ENCODE results near the gene HEXB. TPM values are rescaled to one million over a fixed set of nuclear protein-coding genes. Genes with fewer than 3 reads are reported as not detected.

Gene HEXB
- total RNA-seq, 1 experiment from 2014 or later = 84.6 TPM

DNA sequence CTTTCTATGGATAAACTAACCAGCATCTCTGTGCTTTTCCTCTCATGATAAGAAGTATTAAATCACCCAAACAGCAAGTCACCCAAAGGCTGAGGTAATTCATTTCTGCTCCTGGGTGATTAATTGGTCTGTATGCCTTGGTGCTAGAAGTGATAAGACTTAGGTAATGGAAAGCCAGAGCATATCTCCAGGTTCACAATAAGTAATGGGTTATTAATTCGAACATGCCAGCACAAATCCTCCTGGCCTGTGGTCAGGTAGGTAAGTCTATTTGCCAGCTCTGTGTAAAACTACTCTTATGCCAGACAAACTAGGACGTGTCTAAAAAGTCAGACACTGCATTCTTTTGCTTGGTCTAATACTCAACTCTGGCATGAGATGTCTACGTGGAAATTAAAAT, 33.3 kb upstream of the HEXB start:
- Histone ChIP-seq H3K79me2 (ENCODE audit: low read depth) (no peaks in the 10 kb centered on the region), H4K20me1 (ENCODE audit: insufficient read depth) (no peaks in the 10 kb centered on the region), H3K9me2 (ENCODE audit: insufficient read depth) (no peaks in the 10 kb centered on the region), H3F3A (ENCODE audit: insufficient read depth, low read depth) (no peaks in the 10 kb centered on the region), H3K36me3 (ENCODE audit: low read depth) (no peaks in the 10 kb centered on the region), H2AFZ (no peak overlapping the region), H3K9me3 (ENCODE audit: insufficient read depth, low read depth) (no peaks in the 10 kb centered on the region), H3K4me1 (replicated peaks; ENCODE audit: insufficient read depth) (peaks cover 17% of the 10 kb centered on the region), H3K27me3 (ENCODE audit: insufficient read depth, low read depth) (no peaks in the 10 kb centered on the region), H3K4me2 (no peak overlapping the region), H3K4me3 (no peak overlapping the region), H3K27ac (no peak overlapping the region)
- TF ChIP-seq EZH2 (IDR thresholded peaks at IDR 0.05; ENCODE audit: low read depth) = no peak
- TF ChIP-seq, protein P1, sequence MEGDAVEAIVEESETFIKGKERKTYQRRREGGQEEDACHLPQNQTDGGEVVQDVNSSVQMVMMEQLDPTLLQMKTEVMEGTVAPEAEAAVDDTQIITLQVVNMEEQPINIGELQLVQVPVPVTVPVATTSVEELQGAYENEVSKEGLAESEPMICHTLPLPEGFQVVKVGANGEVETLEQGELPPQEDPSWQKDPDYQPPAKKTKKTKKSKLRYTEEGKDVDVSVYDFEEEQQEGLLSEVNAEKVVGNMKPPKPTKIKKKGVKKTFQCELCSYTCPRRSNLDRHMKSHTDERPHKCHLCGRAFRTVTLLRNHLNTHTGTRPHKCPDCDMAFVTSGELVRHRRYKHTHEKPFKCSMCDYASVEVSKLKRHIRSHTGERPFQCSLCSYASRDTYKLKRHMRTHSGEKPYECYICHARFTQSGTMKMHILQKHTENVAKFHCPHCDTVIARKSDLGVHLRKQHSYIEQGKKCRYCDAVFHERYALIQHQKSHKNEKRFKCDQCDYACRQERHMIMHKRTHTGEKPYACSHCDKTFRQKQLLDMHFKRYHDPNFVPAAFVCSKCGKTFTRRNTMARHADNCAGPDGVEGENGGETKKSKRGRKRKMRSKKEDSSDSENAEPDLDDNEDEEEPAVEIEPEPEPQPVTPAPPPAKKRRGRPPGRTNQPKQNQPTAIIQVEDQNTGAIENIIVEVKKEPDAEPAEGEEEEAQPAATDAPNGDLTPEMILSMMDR (conservative IDR thresholded peaks at IDR 0.05) = no peak
- intact Hi-C loops (cut with micrococcal nuclease; ENCODE audit: unreplicated experiment) = no loop called here
- ChIA-PET CTCF (no interaction called here), POLR2A (ENCODE audit: unreplicated experiment) (no interaction called here)
- no TSS peak for BruUV-seq (replicated peaks)
- no peak for DNase-seq

DNA sequence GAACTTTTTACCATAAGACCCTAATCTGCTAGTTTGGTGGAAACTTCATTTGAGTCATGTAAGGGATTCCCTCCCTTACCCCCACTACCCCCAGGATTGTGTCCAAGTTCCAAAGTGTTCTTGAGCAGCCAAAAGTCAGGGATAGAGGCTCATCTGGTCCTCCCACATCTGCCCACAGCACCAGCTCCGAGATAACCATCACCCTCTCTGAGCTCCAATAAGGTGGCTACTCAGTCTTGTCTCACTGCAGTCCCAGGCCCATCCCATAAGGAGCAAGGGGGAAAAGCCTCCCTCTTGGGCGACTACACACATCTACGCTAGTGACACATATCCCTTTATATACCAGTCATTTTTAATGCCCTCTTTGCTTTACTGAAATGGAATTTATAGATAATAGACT, 32.5 kb upstream of the HEXB start:
- no peak for DNase-seq
- Histone ChIP-seq H3K36me3 (ENCODE audit: low read depth) (no peaks in the 10 kb centered on the region), H3K27me3 (ENCODE audit: insufficient read depth, low read depth) (no peaks in the 10 kb centered on the region), H3K9me2 (ENCODE audit: insufficient read depth) (no peaks in the 10 kb centered on the region), H3K79me2 (ENCODE audit: low read depth) (no peaks in the 10 kb centered on the region), H3K27ac (no peak overlapping the region), H4K20me1 (ENCODE audit: insufficient read depth) (no peaks in the 10 kb centered on the region), H2AFZ (no peak overlapping the region), H3F3A (ENCODE audit: insufficient read depth, low read depth) (no peaks in the 10 kb centered on the region), H3K4me2 (no peak overlapping the region), H3K4me1 (replicated peaks; ENCODE audit: insufficient read depth) (peaks cover 12% of the 10 kb centered on the region), H3K4me3 (no peak overlapping the region), H3K9me3 (ENCODE audit: insufficient read depth, low read depth) (no peaks in the 10 kb centered on the region)
- intact Hi-C loops (cut with micrococcal nuclease; ENCODE audit: unreplicated experiment) = no loop called here
- ChIA-PET CTCF (no interaction called here), POLR2A (ENCODE audit: unreplicated experiment) (no interaction called here)
- BruUV-seq (replicated peaks) = no TSS peak
- TF ChIP-seq EZH2 (IDR thresholded peaks at IDR 0.05; ENCODE audit: low read depth) = no peak
- TF ChIP-seq, protein P1 (conservative IDR thresholded peaks at IDR 0.05) = no peak

DNA sequence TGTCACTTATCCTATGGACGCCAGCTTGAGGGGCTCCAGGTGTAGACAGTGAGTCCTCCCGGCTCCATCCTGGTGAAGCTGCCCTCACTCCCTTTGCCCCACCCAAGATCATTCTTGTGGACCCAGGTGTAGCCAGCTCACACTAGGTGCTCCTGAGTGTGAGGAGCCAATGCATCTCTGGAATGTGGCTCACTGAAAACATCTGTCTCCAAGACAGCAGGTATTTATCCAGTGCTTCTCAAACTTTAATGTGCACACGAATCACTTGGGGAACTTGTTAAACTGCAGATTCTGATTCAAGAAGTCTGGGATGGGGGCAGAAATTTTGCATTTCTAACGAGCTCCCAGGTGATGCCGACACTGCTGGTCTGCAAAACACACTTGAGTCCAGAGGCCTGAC, 31.0 kb upstream of the HEXB start:
- BruUV-seq (replicated peaks) = no TSS peak
- no peak for DNase-seq

More for the DNA sequence above, 31.0 kb upstream of the HEXB start:
- Histone ChIP-seq H3K9me3 (ENCODE audit: insufficient read depth, low read depth) (no peaks in the 10 kb centered on the region), H3K27me3 (ENCODE audit: insufficient read depth, low read depth) (no peaks in the 10 kb centered on the region), H2AFZ (no peak overlapping the region), H3K4me3 (no peak overlapping the region), H3K27ac (no peak overlapping the region), H3K36me3 (ENCODE audit: low read depth) (no peaks in the 10 kb centered on the region), H3K9me2 (ENCODE audit: insufficient read depth) (no peaks in the 10 kb centered on the region), H3K4me2 (no peak overlapping the region), H3K79me2 (ENCODE audit: low read depth) (no peaks in the 10 kb centered on the region), H3F3A (ENCODE audit: insufficient read depth, low read depth) (no peaks in the 10 kb centered on the region), H4K20me1 (ENCODE audit: insufficient read depth) (no peaks in the 10 kb centered on the region), H3K4me1 (replicated peaks; ENCODE audit: insufficient read depth) (peaks cover 5% of the 10 kb centered on the region)
- intact Hi-C loops (cut with micrococcal nuclease; ENCODE audit: unreplicated experiment) = no loop called here
- CTCF ChIA-PET = no interaction called here
- POLR2A ChIA-PET (ENCODE audit: unreplicated experiment) = no interaction called here
- TF ChIP-seq, protein P1 (conservative IDR thresholded peaks at IDR 0.05) = no peak
